Upper lobe of left lung (tissue), 6 donors: ENCODE measurements around the gene L1TD1. TPM values are rescaled to one million over a fixed set of nuclear protein-coding genes. Genes with fewer than 3 reads are reported as not detected.
A peak's percentile ranks its signal among the peaks of the same experiment; 100 is the strongest.
"Not testable (repeated sequence)": the region's sequence is repeated elsewhere in the genome, so short reads cannot be mapped to it uniquely, and the experiment has no call there.

Source experiments
- ATAC-seq, 2 donors: fragments of 200-7000 bp; cut with Tn5 transposase; one replicate each; pipeline ENCODE4 v1.9.1; 2022; ENCODE audit warnings: mild to moderate bottlenecking in 2 of 2, moderate library complexity in 2 of 2; ENCODE audit not compliant: low FRiP score in 2 of 2
- DNase-seq, 2 donors: peaks; one replicate each; pipeline ENCODE4 v3.0.0-alpha.2; 2019 to 2020
- H3K27ac ChIP-seq, 4 donors: fragments of 200-600 bp; sonication (generic); one replicate each; pipeline ENCODE4 v1.5.1; 2016 to 2019
- H3K27me3 ChIP-seq, 4 donors: fragments of 200-600 bp; sonication (generic); one replicate each; pipeline ENCODE4 v1.5.1; 2017 to 2019
- H3K36me3 ChIP-seq, 4 donors: fragments of 200-600 bp; sonication (generic); one replicate each; pipeline ENCODE4 v1.5.1; 2016 to 2019
- H3K4me1 ChIP-seq, 4 donors: fragments of 200-600 bp; sonication (generic); one replicate each; pipeline ENCODE4 v1.5.1; 2018 to 2019
- H3K4me3 ChIP-seq, 4 donors: fragments of 200-600 bp; sonication (generic); one replicate each; pipeline ENCODE4 v1.5.1; 2017 to 2019; ENCODE audit warnings: mild to moderate bottlenecking in 2 of 4, moderate library complexity in 1 of 4
- H3K9me3 ChIP-seq, 4 donors: fragments of 200-600 bp; sonication (generic); one replicate each; pipeline ENCODE4 v1.5.1; 2018 to 2019
- EP300 ChIP-seq, 4 donors: sonication (generic); formaldehyde crosslinking; IDR thresholded peaks; one replicate each; pipeline ENCODE4 v1.5.1; 2017; ENCODE audit warnings: antibody characterized with exemption in 4 of 4, control low read depth in 2 of 4
- POLR2A ChIP-seq, 4 donors: fragments of 450-650 bp; IDR thresholded peaks; one replicate each; pipeline ENCODE4 v1.5.1; 2016 to 2017; ENCODE audit warnings: antibody characterized with exemption in 4 of 4, mild to moderate bottlenecking in 2 of 4
- POLR2AphosphoS5 ChIP-seq, 2 donors: sonication (generic); formaldehyde crosslinking; IDR thresholded peaks; one replicate each; pipeline ENCODE4 v1.5.1; 2017; ENCODE audit warnings: antibody characterized with exemption in 2 of 2
- WGBS, 2 donors: methylation state at CpG; one replicate each; pipeline ENCODE4 v1.1.5; 2017 to 2018; 5-methylcytosine and 5-hydroxymethylcytosine counted together
- total RNA-seq, 6 donors: library from RNA; depleted of rRNA in 4 of 6; stranded (reverse); fragments of >200 nt in 4 of 6; gene quantifications; one replicate each; pipeline versions ENCODE4 v1.1.0 to v1.2.1, GENCODE V29; 2016 to 2021
- TF ChIP-seq, protein P1 (sequence below), 6 experiments: fragments of 450-650 bp in 4 of 6; fragments of 200-600 bp in 2 of 6; sonication (generic) in 2 of 6; IDR thresholded peaks; one replicate each; pipeline ENCODE4 v1.5.1; 2016 to 2019; ENCODE audit warnings: antibody characterized with exemption in 6 of 6
- donor health status: DM: no; HTN: no; CAD: no; lungs with moderate emphysema.
- donor health status: DM: no; HTN: yes; CAD: no; lungs with severe emphysema.

The L1TD1 gene
- total RNA-seq, 6 donors from 2014 or later, result under 0.01 to 0.71 (median 0.47) TPM

DNA sequence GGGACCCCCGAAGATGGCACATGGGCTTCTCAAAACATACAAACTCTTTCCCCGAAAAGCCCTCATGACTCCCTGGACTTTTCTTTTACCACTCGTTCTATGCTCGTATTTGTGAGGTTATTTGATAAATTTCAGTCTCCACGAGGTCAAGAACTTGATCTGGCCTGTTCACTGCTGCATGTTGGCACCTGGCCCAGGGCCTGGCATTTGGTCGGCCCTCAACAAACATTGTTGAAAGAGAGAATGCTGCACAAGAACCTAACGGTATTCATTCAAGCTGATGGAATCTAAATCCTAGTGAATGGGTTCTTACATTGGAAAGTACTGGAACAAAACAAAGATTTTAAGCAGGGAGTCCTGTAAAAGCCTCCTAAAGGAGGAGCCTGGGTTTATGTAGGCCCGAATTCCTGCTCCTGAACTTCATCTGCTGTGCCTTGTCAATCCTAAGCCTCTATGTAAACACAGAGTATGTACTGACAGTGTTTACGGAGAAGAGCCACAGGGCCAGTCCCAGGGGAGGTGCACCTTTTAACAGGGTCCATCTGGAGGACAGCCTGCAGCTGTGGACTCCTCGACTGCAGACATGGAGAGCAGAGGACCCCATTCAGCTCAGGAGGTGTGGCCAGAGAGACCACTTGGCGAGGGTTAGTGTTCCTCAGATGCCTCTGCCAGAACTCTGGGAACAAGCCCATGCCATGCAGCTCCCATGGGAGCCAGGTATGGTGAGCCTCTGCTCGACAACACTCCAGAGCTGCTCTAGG is 46.9 kb downstream of the L1TD1 start:
- ATAC-seq (peak in 1 of 2 donors; percentile 14), DNase-seq (no peak)
- H3K4me1 ChIP-seq, result peaks cover 0 to 11% (median 4%) of the 10 kb centered on the region in 4 donors
- WGBS, 2 donors, result 45 to 47% methylated on average over 12 of the region's 12 CpGs
- no peaks in the 10 kb centered on the region for H3K9me3 ChIP-seq
- no peak overlapping the region for H3K27ac ChIP-seq
- no peaks in the 10 kb centered on the region for H3K36me3 ChIP-seq
- H3K27me3 ChIP-seq, result no peaks in the 10 kb centered on the region
- no peak overlapping the region for H3K4me3 ChIP-seq
- TF ChIP-seq EP300 (IDR thresholded peaks at IDR 0.05) (no peak), POLR2AphosphoS5 (IDR thresholded peaks at IDR 0.05) (no peak), POLR2A (IDR thresholded peaks at IDR 0.05) (no peak)
- TF ChIP-seq, protein P1, sequence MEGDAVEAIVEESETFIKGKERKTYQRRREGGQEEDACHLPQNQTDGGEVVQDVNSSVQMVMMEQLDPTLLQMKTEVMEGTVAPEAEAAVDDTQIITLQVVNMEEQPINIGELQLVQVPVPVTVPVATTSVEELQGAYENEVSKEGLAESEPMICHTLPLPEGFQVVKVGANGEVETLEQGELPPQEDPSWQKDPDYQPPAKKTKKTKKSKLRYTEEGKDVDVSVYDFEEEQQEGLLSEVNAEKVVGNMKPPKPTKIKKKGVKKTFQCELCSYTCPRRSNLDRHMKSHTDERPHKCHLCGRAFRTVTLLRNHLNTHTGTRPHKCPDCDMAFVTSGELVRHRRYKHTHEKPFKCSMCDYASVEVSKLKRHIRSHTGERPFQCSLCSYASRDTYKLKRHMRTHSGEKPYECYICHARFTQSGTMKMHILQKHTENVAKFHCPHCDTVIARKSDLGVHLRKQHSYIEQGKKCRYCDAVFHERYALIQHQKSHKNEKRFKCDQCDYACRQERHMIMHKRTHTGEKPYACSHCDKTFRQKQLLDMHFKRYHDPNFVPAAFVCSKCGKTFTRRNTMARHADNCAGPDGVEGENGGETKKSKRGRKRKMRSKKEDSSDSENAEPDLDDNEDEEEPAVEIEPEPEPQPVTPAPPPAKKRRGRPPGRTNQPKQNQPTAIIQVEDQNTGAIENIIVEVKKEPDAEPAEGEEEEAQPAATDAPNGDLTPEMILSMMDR (IDR thresholded peaks at IDR 0.05), result no peak

- not testable (repeated sequence) for H3K4me3 ChIP-seq, H3K27ac ChIP-seq, H3K36me3 ChIP-seq, H3K9me3 ChIP-seq, ATAC-seq, DNase-seq, H3K27me3 ChIP-seq
- H3K4me1 ChIP-seq, result peaks cover 0 to 11% (median 4%) of the 10 kb centered on the region in 4 donors
- WGBS, 2 donors, result 94 to 100% methylated on average over 3 of the region's 3 CpGs
These were observed 49.7 kb downstream of the L1TD1 start for GRCh38 chr1:62244380-62244779.

DNA sequence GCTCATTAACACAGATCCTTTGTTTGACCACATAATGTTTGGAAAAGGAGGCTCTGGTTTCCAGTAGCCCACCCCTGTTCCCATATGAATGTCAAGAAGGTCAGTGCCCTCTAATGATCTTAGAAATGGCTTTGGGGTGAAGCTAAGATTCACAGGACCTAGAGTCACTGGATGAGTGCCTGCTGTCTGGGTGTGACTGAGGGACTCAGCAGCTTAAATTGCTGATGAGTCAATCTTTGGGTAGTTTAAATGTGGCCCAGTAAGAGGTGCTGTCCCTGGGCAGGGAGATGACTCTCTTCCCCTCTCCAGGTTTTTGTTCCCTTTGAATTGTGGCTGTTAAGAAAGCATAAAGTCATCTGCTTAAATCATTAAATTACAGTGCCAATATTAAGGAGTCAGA is 50.6 kb downstream of the L1TD1 start:
- no peak for TF ChIP-seq POLR2A (IDR thresholded peaks at IDR 0.05)
- no peak for TF ChIP-seq EP300 (IDR thresholded peaks at IDR 0.05)
- no peak for TF ChIP-seq POLR2AphosphoS5 (IDR thresholded peaks at IDR 0.05)
- peaks cover 0 to 11% (median 4%) of the 10 kb centered on the region in 4 donors for H3K4me1 ChIP-seq

DNA sequence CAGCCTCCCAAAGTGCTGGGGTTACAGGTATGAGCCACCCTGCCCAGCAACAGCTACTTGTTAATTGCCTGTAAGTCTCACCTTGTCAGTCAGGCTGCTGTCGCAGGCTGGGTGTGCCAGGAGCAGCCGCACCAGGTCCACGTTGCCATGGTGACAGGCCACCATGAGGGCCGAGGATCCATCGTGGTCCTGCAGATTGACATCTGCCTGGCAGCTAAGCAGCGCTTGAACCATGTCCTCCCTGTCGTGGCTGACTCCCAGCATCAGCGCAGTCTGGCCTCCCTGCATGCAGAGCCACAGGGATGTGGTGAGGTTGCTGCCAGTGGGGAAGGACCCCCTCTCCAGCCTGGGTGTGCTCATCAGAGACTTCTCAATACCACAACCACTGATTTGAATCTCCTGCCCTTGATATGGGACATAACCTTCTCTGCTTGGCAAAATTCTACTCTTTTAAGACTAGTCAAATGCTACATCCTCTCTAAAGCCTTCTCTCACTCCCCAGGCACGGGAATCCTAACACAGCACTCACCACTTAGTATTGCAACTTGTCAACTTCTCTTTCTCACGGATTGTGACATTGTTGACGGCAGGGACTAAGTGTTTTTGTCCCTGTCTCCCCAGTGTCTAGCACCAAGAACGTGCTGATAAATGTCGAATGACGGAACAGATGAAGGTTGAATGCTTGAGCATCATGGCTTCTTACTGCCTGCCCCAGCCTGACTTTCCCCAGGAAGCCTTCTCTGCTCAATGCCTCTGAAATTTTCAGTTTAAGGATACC is 52.9 kb downstream of the L1TD1 start:
- Histone ChIP-seq H3K4me1 (no peaks in the 10 kb centered on the region), H3K27ac (no peak overlapping the region), H3K4me3 (no peak overlapping the region), H3K27me3 (no peaks in the 10 kb centered on the region), H3K36me3 (no peaks in the 10 kb centered on the region), H3K9me3 (no peaks in the 10 kb centered on the region)
- DNase-seq (peak in 1 of 2 donors; percentile 57), ATAC-seq (no peak)
- TF ChIP-seq, protein P1 (IDR thresholded peaks at IDR 0.05), result no peak
- TF ChIP-seq EP300 (IDR thresholded peaks at IDR 0.05), result no peak
- no peak for TF ChIP-seq POLR2AphosphoS5 (IDR thresholded peaks at IDR 0.05)
- no peak for TF ChIP-seq POLR2A (IDR thresholded peaks at IDR 0.05)
- WGBS, 2 donors, result 63 to 78% methylated on average over 6 to 14 of the region's 14 CpGs

More for the DNA sequence above, 50.6 kb downstream of the L1TD1 start:
- no peaks in the 10 kb centered on the region for H3K27me3 ChIP-seq
- peak in 1 of 2 donors; percentile 57 for ATAC-seq
- no peaks in the 10 kb centered on the region for H3K9me3 ChIP-seq
- no peaks in the 10 kb centered on the region for H3K36me3 ChIP-seq
- H3K4me3 ChIP-seq, result no peak overlapping the region
- no peak for DNase-seq
- no peak overlapping the region for H3K27ac ChIP-seq

DNA sequence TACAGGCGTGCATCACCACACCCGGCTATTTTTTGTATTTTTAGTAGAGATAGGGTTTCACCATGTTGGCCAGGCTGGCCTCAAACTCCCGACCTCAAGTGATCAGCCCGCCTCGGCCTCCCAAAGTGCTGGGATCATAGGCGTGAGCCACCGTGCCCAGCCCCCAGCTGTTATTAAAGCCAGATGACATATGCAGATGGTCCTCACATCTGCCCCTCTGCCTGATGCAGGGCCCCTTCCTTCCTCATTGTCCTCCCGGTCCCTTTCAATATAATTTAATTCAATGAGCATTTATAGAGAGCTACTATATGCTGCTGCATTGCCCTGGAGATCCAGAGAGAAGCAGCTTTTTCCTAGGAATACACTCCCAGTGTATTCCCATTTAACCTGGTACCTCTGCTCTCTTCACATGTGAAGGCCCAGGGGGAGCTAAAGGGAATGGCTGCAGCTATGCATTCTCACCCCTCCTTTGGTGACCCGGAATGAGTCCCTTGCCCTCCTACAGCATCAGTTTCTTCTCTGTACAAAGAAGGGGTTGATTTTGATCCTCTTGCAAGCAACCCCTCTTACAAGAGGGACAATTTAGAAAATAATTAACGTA is 55.6 kb downstream of the L1TD1 start:
- Histone ChIP-seq H3K9me3 (no peaks in the 10 kb centered on the region), H3K27ac (no peak overlapping the region), H3K36me3 (no peaks in the 10 kb centered on the region), H3K27me3 (no peaks in the 10 kb centered on the region), H3K4me1 (no peaks in the 10 kb centered on the region), H3K4me3 (no peak overlapping the region)
- TF ChIP-seq, protein P1 (IDR thresholded peaks at IDR 0.05), result no peak
- TF ChIP-seq POLR2A (IDR thresholded peaks at IDR 0.05) (no peak), EP300 (IDR thresholded peaks at IDR 0.05) (no peak), POLR2AphosphoS5 (IDR thresholded peaks at IDR 0.05) (no peak)
- DNase-seq, result no peak
- ATAC-seq, result no peak
- 62 to 67% methylated on average over 9 to 10 of the region's 10 CpGs for WGBS, 2 donors
